A673 (cell line): ENCODE measurements around the gene ZMYM1. TPM values are rescaled to one million over a fixed set of nuclear protein-coding genes. Genes with fewer than 3 reads are reported as not detected.
"Not testable (repeated sequence)": the region's sequence is repeated elsewhere in the genome, so short reads cannot be mapped to it uniquely, and the experiment has no call there.

ENCODE experiments used
- BruUV-seq: library from RNA; stranded (reverse); fragments of 400-500 nt; replicated peaks from 2 replicates; lab custom pipeline; 2021; lab: Mats Ljungman, UMichigan
- CTCF ChIA-PET: fragments of 300-600 bp; sonication (Branson Sonifier 250); formaldehyde crosslinking; loops from one replicate; lab custom pipeline; 2022; ENCODE audit warnings: antibody characterized with exemption; lab: Charles Lee
- POLR2A ChIA-PET: fragments of 300-600 bp; sonication (Branson Sonifier 250); formaldehyde crosslinking; loops from one replicate; lab custom pipeline; 2022; ENCODE audit warnings: antibody characterized with exemption; ENCODE audit not compliant: low non-redundant PET; lab: Charles Lee
- DNase-seq: peaks from one replicate; pipeline ENCODE4 v3.0.0-alpha.2; 2015; ENCODE audit warnings: low spot score
- H3K27ac ChIP-seq: fragments of 200-600 bp; sonication (generic); 2 replicates; pipeline ENCODE4 v1.5.1; 2016; ENCODE audit warnings: mixed run types, low read depth, mild to moderate bottlenecking, mixed read lengths, antibody characterized with exemption, low read length; ENCODE audit not compliant: poor library complexity, severe bottlenecking
- H3K27me3 ChIP-seq: fragments of 200-600 bp; sonication (generic); replicated peaks from 2 replicates; pipeline ENCODE4 v1.6.1; 2017; ENCODE audit warnings: mixed run types, low read depth, mild to moderate bottlenecking, mixed read lengths, antibody characterized with exemption, low read length; ENCODE audit not compliant: insufficient read depth, poor library complexity
- H3K36me3 ChIP-seq: fragments of 200-600 bp; sonication (generic); 2 replicates; pipeline ENCODE4 v1.6.1; 2016; ENCODE audit warnings: mixed run types, mild to moderate bottlenecking, mixed read lengths, antibody characterized with exemption, low read length; ENCODE audit not compliant: insufficient read depth, poor library complexity, severe bottlenecking
- H3K4me1 ChIP-seq: fragments of 200-600 bp; sonication (generic); 2 replicates; pipeline ENCODE4 v1.6.1; 2017; ENCODE audit warnings: mixed run types, mild to moderate bottlenecking, mixed read lengths, antibody characterized with exemption, low read length; ENCODE audit not compliant: insufficient read depth, poor library complexity, severe bottlenecking
- H3K4me3 ChIP-seq: fragments of 200-600 bp; sonication (generic); 2 replicates; pipeline ENCODE4 v1.5.1; 2016; ENCODE audit warnings: low read depth, mixed run types, mild to moderate bottlenecking, mixed read lengths, low read length; ENCODE audit not compliant: poor library complexity, severe bottlenecking
- H3K9me3 ChIP-seq: fragments of 200-600 bp; sonication (generic); 2 replicates; pipeline ENCODE4 v1.6.1; 2016; ENCODE audit warnings: mixed run types, low read depth, mild to moderate bottlenecking, mixed read lengths, antibody characterized with exemption, low read length; ENCODE audit not compliant: poor library complexity, severe bottlenecking
- CTCF ChIP-seq: fragments of 300-800, 200-600 bp; sonication (generic); conservative IDR thresholded peaks from 2 replicates; pipeline ENCODE4 v1.5.1; 2017; ENCODE audit warnings: low read depth, mild to moderate bottlenecking, antibody characterized with exemption, low read length, moderate library complexity, mixed read lengths
- EZH2 ChIP-seq: fragments of 200-600 bp; sonication (generic); IDR thresholded peaks from 2 replicates; pipeline ENCODE4 v1.6.1; 2017; ENCODE audit warnings: borderline replicate concordance, low read depth, mild to moderate bottlenecking, mixed read lengths, antibody characterized with exemption, low read length; ENCODE audit not compliant: poor library complexity, severe bottlenecking
- intact Hi-C: fragments of 100-400 bp; cut with micrococcal nuclease; formaldehyde crosslinking; loops from one replicate; pipeline ENCODE4 v1.10.0; 2022; ENCODE audit not compliant: unreplicated experiment
- total RNA-seq: library from RNA; stranded (reverse); gene quantifications from 2 replicates; pipeline ENCODE4 v1.2.3, GENCODE V29; 2021

ZMYM1 gene
- total RNA-seq, 1 experiment from 2014 or later, result 36.1 TPM

GRCh38 chr1:35069746-35070145 lies 9.4 kb upstream of the ZMYM1 start:
- Histone ChIP-seq H3K27me3 (no peaks in the 10 kb centered on the region), H3K4me3 (no peak overlapping the region), H3K4me1 (no peaks in the 10 kb centered on the region), H3K9me3 (peaks cover 2% of the 10 kb centered on the region), H3K36me3 (no peaks in the 10 kb centered on the region), H3K27ac (no peak overlapping the region)
- intact Hi-C loops, result no loop called here
- CTCF ChIA-PET, result no interaction called here
- DNase-seq, result no peak
- no peak for TF ChIP-seq CTCF
- TF ChIP-seq EZH2, result no peak
- POLR2A ChIA-PET, result no interaction called here
- no TSS peak for BruUV-seq

- Histone ChIP-seq H3K27ac (no peak overlapping the region), H3K36me3 (no peaks in the 10 kb centered on the region), H3K4me3 (no peak overlapping the region), H3K9me3 (peaks cover 2% of the 10 kb centered on the region), H3K4me1 (no peaks in the 10 kb centered on the region), H3K27me3 (no peaks in the 10 kb centered on the region)
- TF ChIP-seq CTCF (no peak), EZH2 (no peak)
- no TSS peak for BruUV-seq
- intact Hi-C loops, result no loop called here
- CTCF ChIA-PET, result no interaction called here
- DNase-seq, result no peak
- POLR2A ChIA-PET, result no interaction called here
Observed at GRCh38 chr1:35073265-35073811, 5.8 kb upstream of the ZMYM1 start.

- H3K27ac ChIP-seq, intact Hi-C loops, CTCF ChIA-PET, H3K36me3 ChIP-seq, H3K27me3 ChIP-seq, H3K4me3 ChIP-seq, BruUV-seq, H3K9me3 ChIP-seq, DNase-seq, POLR2A ChIA-PET: not testable (repeated sequence)
- H3K4me1 ChIP-seq, result peaks cover 14% of the 10 kb centered on the region
Observed at GRCh38 chr1:35076426-35076825, 2.8 kb upstream of the ZMYM1 start.
